H1 (cell line): ENCODE results near the gene MEIS3. TPM values are rescaled to one million over a fixed set of nuclear protein-coding genes. Genes with fewer than 3 reads are reported as not detected.

Source experiments
- ASH2L ChIP-seq: fragments of 200-600, 300-600 bp; sonication (generic); IDR thresholded peaks from one replicate; pipeline ENCODE4 v1.7.1; 2017; ENCODE audit warnings: low read length
- CEBPB ChIP-seq: IDR thresholded peaks from 2 replicates; pipeline ENCODE4 v1.6.1; 2012; ENCODE audit warnings: low read depth, low read length
- CREB1 ChIP-seq: IDR thresholded peaks from 2 replicates; pipeline ENCODE4 v1.6.1; 2012; ENCODE audit warnings: inconsistent platforms
- CTBP2 ChIP-seq: IDR thresholded peaks from 2 replicates; pipeline ENCODE4 v1.7.0; 2011; ENCODE audit warnings: borderline replicate concordance, mild to moderate bottlenecking, moderate library complexity, mixed read lengths, low read length; ENCODE audit not compliant: insufficient read depth, insufficient read length
- EP300 ChIP-seq, 2 experiments: IDR thresholded peaks; 1 replicate in 1 of 2; 2 replicates in 1 of 2; pipeline ENCODE4 v1.6.1; 2011 to 2012; ENCODE audit warnings: low read depth in 2 of 2, low read length in 2 of 2, mild to moderate bottlenecking in 2 of 2, borderline replicate concordance in 1 of 2, inconsistent platforms in 1 of 2, moderate library complexity in 1 of 2
- GABPA ChIP-seq: IDR thresholded peaks from 2 replicates; pipeline ENCODE4 v1.6.1; 2011; ENCODE audit warnings: mild to moderate bottlenecking, low read length, moderate library complexity, borderline replicate concordance; ENCODE audit not compliant: insufficient read depth
- GTF2F1 ChIP-seq: IDR thresholded peaks from 2 replicates; pipeline ENCODE4 v1.6.1; 2012; ENCODE audit warnings: low read depth, low read length, improper control_type of control experiment, borderline replicate concordance
- KDM1A ChIP-seq: fragments of 200-600, 300-600 bp; sonication (generic); IDR thresholded peaks from 2 replicates; pipeline ENCODE4 v1.7.1; 2016; ENCODE audit warnings: mild to moderate bottlenecking, low read length, borderline replicate concordance
- RFX5 ChIP-seq: IDR thresholded peaks from 2 replicates; pipeline ENCODE4 v1.6.1; 2011; ENCODE audit warnings: low read depth, low read length, improper control_type of control experiment, borderline replicate concordance
- TCF12 ChIP-seq: IDR thresholded peaks from 2 replicates; pipeline ENCODE4 v1.6.1; 2011; ENCODE audit warnings: low read depth, mild to moderate bottlenecking, low read length
- polyA plus RNA-seq, 7 experiments: library from polyadenylated mRNA; depleted of rRNA in 3 of 7; stranded (reverse) in 5 of 7; unstranded in 2 of 7; fragments of >200 nt in 5 of 7; fragments of 200-250 nt in 2 of 7; gene quantifications; 1 replicate in 5 of 7; 2 replicates in 1 of 7; 4 replicates in 1 of 7; pipeline versions ENCODE4 v1.2.1 to v1.2.3, GENCODE V29; 2011 to 2013; ENCODE audit warnings: missing spikeins in 2 of 7, mixed read lengths in 2 of 7
- total RNA-seq: library from RNA; stranded (reverse); fragmentation: NEBNext Ultra II Directional; extraction: Animal tissue kit (Norgen Biotek cat#: 25700); gene quantifications from 2 replicates; pipeline ENCODE4 v1.2.1, GENCODE V29; 2021
- TF ChIP-seq, protein P1 (sequence below), 3 experiments: IDR thresholded peaks; 1 replicate in 2 of 3; 2 replicates in 1 of 3; pipeline versions ENCODE4 v1.5.1 to v1.6.1; 2011; ENCODE audit warnings: low read length in 3 of 3, mild to moderate bottlenecking in 3 of 3, inconsistent platforms in 2 of 3, low read depth in 1 of 3, moderate library complexity in 1 of 3; ENCODE audit not compliant: insufficient read depth in 1 of 3; ENCODE audit errors: control extremely low read depth in 1 of 3

Gene MEIS3
- total and polyA plus RNA-seq, 2 of the 8 experiments (the other 6 are each of a cell fraction or from before 2014, with no cell fraction given) = 24.5 to 28.2 TPM

DNA sequence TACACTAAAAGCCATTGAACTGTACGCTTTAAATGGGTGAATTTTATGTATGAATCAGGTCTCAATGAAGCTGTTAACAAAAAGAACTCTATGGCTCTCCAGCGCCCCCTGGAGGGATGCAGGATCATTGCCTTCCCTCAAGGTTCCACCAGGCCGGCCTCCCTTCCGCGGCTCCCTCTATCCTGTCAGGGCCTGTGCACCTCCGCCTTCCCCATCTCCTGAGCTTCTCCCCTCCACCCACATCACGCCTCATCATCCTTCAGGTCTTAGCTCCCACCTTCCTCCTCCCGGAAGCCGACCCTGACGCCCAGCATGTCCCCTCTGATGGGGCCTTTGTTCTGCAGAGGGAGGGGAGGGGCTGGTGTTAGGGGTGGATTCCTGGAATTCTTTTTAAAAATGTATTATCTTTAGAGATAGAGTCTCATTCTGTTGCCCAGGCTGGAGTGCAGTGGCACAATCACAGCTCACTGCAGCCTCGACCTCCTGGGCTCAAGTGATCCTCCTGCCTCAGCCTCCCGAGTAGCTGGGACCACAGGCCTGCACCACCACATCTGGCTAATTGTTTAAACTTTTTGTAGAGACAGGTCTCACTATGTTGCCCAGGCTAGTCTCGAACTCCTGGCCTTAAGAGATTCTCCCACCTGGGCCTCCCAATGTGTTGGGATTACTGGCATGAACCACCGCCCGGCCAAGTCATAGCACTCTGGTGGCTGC lies 27.7 kb downstream of the MEIS3 start (continued):
- TF ChIP-seq, protein P1, sequence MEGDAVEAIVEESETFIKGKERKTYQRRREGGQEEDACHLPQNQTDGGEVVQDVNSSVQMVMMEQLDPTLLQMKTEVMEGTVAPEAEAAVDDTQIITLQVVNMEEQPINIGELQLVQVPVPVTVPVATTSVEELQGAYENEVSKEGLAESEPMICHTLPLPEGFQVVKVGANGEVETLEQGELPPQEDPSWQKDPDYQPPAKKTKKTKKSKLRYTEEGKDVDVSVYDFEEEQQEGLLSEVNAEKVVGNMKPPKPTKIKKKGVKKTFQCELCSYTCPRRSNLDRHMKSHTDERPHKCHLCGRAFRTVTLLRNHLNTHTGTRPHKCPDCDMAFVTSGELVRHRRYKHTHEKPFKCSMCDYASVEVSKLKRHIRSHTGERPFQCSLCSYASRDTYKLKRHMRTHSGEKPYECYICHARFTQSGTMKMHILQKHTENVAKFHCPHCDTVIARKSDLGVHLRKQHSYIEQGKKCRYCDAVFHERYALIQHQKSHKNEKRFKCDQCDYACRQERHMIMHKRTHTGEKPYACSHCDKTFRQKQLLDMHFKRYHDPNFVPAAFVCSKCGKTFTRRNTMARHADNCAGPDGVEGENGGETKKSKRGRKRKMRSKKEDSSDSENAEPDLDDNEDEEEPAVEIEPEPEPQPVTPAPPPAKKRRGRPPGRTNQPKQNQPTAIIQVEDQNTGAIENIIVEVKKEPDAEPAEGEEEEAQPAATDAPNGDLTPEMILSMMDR (IDR thresholded peaks at IDR 0.05; ENCODE audit: control extremely low read depth in 1 of 3, insufficient read depth in 1 of 3, low read depth in 1 of 3, low read length in 3 of 3) = peak; percentile 71 to 92 (median 76)
- TF ChIP-seq CEBPB (no peak), CREB1 (peak; percentile 37; the same call in 1 of the 2 replicates), CTBP2 (peak; percentile 84), GABPA (0 out of 2 replicates have a peak, but pooled peaks have one; percentile 44), RFX5 (no peak), EP300 (IDR thresholded peaks at IDR 0.05; ENCODE audit: borderline replicate concordance in 1 of 2, low read depth in 2 of 2, low read length in 2 of 2) (peak in 1 of 2 experiments; percentile 90; a peak in 2 of 3 replicates), KDM1A (peak; percentile 93), TCF12 (no peak), ASH2L (no peak), GTF2F1 (no peak)
